ENCODE measurements around the gene MAFF.

The MAFF gene

GRCh38 chr22:38246692-38247091, 44.9 kb downstream of the MAFF start:
- no peak overlapping the region for H3K4me3 ChIP-seq (ENCODE audit: low read depth, low read length)
- TF ChIP-seq, protein P1, sequence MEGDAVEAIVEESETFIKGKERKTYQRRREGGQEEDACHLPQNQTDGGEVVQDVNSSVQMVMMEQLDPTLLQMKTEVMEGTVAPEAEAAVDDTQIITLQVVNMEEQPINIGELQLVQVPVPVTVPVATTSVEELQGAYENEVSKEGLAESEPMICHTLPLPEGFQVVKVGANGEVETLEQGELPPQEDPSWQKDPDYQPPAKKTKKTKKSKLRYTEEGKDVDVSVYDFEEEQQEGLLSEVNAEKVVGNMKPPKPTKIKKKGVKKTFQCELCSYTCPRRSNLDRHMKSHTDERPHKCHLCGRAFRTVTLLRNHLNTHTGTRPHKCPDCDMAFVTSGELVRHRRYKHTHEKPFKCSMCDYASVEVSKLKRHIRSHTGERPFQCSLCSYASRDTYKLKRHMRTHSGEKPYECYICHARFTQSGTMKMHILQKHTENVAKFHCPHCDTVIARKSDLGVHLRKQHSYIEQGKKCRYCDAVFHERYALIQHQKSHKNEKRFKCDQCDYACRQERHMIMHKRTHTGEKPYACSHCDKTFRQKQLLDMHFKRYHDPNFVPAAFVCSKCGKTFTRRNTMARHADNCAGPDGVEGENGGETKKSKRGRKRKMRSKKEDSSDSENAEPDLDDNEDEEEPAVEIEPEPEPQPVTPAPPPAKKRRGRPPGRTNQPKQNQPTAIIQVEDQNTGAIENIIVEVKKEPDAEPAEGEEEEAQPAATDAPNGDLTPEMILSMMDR (IDR thresholded peaks at IDR 0.05; ENCODE audit: low read depth, low read length), result no peak

- H3K4me3 ChIP-seq (ENCODE audit: low read depth, low read length), result no peak overlapping the region
- TF ChIP-seq, protein P1 (IDR thresholded peaks at IDR 0.05; ENCODE audit: low read depth, low read length), result no peak
Measured at GRCh38 chr22:38247713-38248112, 45.9 kb downstream of the MAFF start.

DNA sequence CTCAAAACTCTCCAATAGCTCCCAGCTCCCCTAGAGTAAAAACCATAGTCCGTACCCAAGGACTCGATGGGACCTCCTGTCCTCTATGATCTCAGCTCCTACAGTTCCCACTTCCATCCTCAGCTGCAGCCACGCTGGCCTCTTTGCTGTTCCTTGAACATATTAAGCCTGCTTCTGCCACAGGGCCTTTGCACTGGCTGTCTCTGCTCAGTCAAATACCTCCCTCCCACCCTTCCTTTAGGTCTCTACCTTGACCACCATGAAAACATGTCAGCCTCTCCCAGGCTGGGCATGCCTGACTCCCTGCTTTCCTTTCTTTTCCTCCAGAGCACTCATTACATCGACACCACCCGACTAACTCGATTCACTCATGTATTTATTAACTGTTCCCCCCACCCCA, 46.5 kb downstream of the MAFF start:
- TF ChIP-seq, protein P1 (IDR thresholded peaks at IDR 0.05; ENCODE audit: low read depth, low read length), result no peak
- H3K4me3 ChIP-seq (ENCODE audit: low read depth, low read length), result no peak overlapping the region

DNA sequence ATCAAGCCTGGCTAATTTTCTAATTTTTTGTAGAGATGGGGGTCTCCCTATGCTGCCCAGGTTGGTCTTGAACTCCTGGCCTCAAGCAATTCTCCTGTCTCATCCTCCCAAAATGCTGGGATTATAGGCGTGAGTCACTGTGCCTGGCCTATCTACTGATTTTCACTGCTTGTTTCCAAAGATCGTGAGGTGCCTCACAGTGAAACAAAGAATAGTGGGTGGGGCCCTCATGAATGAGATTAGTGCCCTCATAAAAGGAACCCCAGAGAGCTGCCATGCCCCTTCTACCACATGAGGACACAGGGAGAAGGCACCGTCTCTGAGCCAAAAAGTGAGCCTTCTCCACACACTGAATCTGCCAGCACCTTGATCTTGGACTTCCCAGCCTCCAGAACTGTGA, 47.5 kb downstream of the MAFF start:
- H3K4me3 ChIP-seq (ENCODE audit: low read depth, low read length), result no peak overlapping the region

DNA sequence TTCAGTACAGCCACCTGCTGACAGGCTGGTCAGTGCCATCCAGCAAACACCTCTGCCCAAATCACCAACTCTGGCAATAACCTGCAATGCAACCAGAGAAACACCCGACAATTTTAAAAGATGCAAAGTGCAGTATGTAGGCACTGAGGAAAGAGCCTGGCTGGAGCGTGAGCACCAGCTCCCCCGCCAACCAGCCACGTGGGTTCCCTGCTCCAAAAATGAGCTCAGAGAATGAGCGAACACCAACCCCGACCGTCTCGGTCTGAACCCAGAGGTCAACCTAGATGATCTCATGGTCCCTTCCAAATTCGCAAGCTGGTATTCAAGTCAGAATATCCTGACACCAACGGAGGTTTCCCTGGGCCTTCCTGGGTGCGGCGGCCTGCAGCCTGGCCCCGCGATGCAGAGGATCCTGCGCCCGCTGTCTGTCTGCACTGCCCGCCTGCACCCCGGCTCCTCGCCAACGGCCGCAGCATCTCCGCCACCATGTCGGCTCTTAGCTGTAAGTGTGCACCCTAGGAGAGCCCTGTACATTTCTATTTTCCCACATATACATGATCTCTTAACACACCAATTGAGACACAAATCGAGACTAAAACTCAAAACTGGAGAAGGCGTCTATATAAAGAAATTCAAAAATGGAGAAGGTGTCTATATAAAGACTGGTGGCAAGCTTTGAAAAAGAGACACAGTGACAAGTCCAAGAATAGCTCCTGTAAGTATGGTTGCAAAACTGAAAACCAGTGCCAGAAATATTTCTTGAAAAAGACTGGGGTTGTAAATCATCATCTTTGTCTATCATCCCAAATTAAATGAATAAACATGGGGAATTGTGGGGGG, 48.2 kb downstream of the MAFF start:
- no peak overlapping the region for H3K4me3 ChIP-seq (ENCODE audit: low read depth, low read length)
- TF ChIP-seq, protein P1 (IDR thresholded peaks at IDR 0.05; ENCODE audit: low read depth, low read length), result no peak

More for the DNA sequence above, 47.5 kb downstream of the MAFF start:
- TF ChIP-seq, protein P1 (IDR thresholded peaks at IDR 0.05; ENCODE audit: low read depth, low read length), result no peak

DNA sequence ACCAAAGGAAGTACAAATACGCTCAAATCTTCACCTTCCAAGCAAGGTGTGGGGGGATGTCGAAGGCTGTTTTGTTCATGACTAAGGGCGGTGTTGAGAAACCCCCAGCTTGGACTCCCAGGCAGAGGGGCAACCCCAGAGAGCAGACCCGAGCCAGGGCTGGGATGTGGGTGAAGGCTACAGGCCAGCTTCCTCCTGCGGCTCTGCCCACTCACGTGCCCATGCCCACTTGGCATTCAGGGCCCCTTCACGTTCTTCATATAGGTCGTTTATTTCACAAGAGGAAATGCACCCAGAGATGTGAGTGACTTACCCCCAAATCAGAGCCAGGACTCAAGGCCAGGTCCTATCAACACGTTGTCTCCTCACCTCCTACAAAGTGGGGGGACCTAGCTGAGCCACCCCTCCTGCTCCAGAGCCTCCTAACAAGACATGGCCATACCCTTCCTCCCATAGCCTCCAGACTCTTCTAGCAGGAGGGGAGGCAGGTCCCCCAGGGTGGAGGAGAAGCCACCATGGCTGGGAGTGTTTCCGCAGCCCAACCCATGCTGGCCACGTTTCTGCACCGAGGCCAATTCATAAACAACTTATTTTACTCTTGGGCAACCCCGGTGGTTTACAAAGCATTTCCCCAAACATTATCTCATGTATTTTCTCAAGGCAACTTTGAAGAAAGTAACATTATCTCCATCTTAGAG, 49.0 kb downstream of the MAFF start:
- TF ChIP-seq, protein P1 (IDR thresholded peaks at IDR 0.05; ENCODE audit: low read depth, low read length), result no peak
- H3K4me3 ChIP-seq (ENCODE audit: low read depth, low read length), result no peak overlapping the region

DNA sequence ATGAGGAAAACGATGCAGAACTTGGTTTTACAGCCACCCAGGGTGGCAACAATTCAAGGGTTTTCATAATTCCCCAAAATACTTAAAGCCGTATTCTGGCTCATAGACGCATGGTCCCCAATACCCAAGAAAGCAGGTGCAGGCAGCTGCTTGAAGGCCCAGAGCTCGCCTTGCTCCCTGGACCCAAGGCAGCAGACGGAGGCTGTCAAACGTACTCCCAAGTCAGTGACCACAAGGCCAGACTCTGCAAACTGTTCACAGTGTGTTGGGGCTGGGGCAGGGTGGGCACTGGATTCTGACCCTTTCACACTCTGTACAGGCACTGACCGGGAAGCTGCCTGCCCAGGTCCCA, 49.5 kb downstream of the MAFF start:
- no peak overlapping the region for H3K4me3 ChIP-seq (ENCODE audit: low read depth, low read length)
- TF ChIP-seq, protein P1 (IDR thresholded peaks at IDR 0.05; ENCODE audit: low read depth, low read length), result no peak
